ENCODE data around the gene SNRNP40. TPM values are rescaled to one million over a fixed set of nuclear protein-coding genes. Genes with fewer than 3 reads are reported as not detected.

SNRNP40 gene
- polyA plus RNA-seq, 1 of the 3 experiments (the other 2 are of a cell fraction), result 46.7 TPM

- Histone ChIP-seq H3K27ac (ENCODE audit: low read depth in 2 of 2, low read length in 1 of 2) (no peak overlapping the region), H3K27me3 (ENCODE audit: insufficient read depth) (no peaks in the 10 kb centered on the region), H3K9me3 (no peaks in the 10 kb centered on the region), H3K9ac (no peak overlapping the region), H2AFZ (ENCODE audit: low read depth) (no peak overlapping the region), H3K4me1 (ENCODE audit: control insufficient read depth in 1 of 2, insufficient read depth in 2 of 2, low read depth in 1 of 2, low read length in 1 of 2) (no peaks in the 10 kb centered on the region), H3K36me3 (replicated peaks in 1 of 2; ENCODE audit: control insufficient read depth in 1 of 2, insufficient read depth in 2 of 2, low read length in 1 of 2) (peaks cover 8 to 18% of the 10 kb centered on the region in 2 experiments), H3K79me2 (ENCODE audit: insufficient read depth) (no peaks in the 10 kb centered on the region), H3K9me2 (no peaks in the 10 kb centered on the region), H3K4me3 (ENCODE audit: low read depth in 2 of 2, low read length in 1 of 2) (no peak overlapping the region), H3K4me2 (no peak overlapping the region), H4K20me1 (ENCODE audit: insufficient read depth) (no peaks in the 10 kb centered on the region), H3F3A (replicated peaks; ENCODE audit: insufficient read depth) (no peaks in the 10 kb centered on the region)
- DNase-seq, result no peak
- no peak for TF ChIP-seq IRF3 (IDR thresholded peaks at IDR 0.05; ENCODE audit: low read depth, low read length)
- no peak for TF ChIP-seq RXRA (IDR thresholded peaks at IDR 0.05; ENCODE audit: borderline replicate concordance, low read depth)
- TF ChIP-seq FOSL2 (IDR thresholded peaks at IDR 0.05; ENCODE audit: borderline replicate concordance, low read depth), result no peak
- no peak for TF ChIP-seq MEF2A (IDR thresholded peaks at IDR 0.05; ENCODE audit: borderline replicate concordance, low read depth)
- WGBS (ENCODE audit: low lambda C conversion rate), result 95% methylated on average over 3 of the region's 3 CpGs
- ChIA-PET POLR2A (no interaction called here), CTCF (interaction anchor here (0.9 to 7.2 kb wide), 3 partner anchors 9 to 224 kb away, joined by 3 to 112 read pairs (median 4); no protein-coding TSS in a partner anchor)
Measured at GRCh38 chr1:31324992-31325391, 28.4 kb upstream of the SNRNP40 start.

- Histone ChIP-seq H3K4me1 (ENCODE audit: control insufficient read depth in 1 of 2, insufficient read depth in 2 of 2, low read depth in 1 of 2, low read length in 1 of 2) (no peaks in the 10 kb centered on the region), H3K36me3 (replicated peaks in 1 of 2; ENCODE audit: control insufficient read depth in 1 of 2, insufficient read depth in 2 of 2, low read length in 1 of 2) (peaks cover 15 to 20% of the 10 kb centered on the region in 2 experiments), H2AFZ (ENCODE audit: low read depth) (no peak overlapping the region), H3F3A (replicated peaks; ENCODE audit: insufficient read depth) (no peaks in the 10 kb centered on the region), H3K4me3 (ENCODE audit: low read depth in 2 of 2, low read length in 1 of 2) (no peak overlapping the region), H3K79me2 (ENCODE audit: insufficient read depth) (no peaks in the 10 kb centered on the region), H4K20me1 (ENCODE audit: insufficient read depth) (no peaks in the 10 kb centered on the region), H3K9ac (no peak overlapping the region), H3K9me3 (no peaks in the 10 kb centered on the region), H3K27me3 (ENCODE audit: insufficient read depth) (no peaks in the 10 kb centered on the region), H3K9me2 (no peaks in the 10 kb centered on the region), H3K4me2 (no peak overlapping the region), H3K27ac (ENCODE audit: low read depth in 2 of 2, low read length in 1 of 2) (no peak overlapping the region)
- CTCF ChIA-PET, result interaction anchor here (7.2 kb wide), 1 partner anchor 141 kb away, joined by 112 read pairs; no protein-coding TSS in a partner anchor
- TF ChIP-seq FOXM1 (IDR thresholded peaks at IDR 0.05; ENCODE audit: low read depth), result no peak
- TF ChIP-seq IRF3 (IDR thresholded peaks at IDR 0.05; ENCODE audit: low read depth, low read length), result no peak
- TF ChIP-seq MAX (IDR thresholded peaks at IDR 0.05; ENCODE audit: low read depth), result no peak
- TF ChIP-seq TEAD4 (IDR thresholded peaks at IDR 0.05; ENCODE audit: borderline replicate concordance, insufficient read depth), result no peak
- TF ChIP-seq POLR2AphosphoS5 (IDR thresholded peaks at IDR 0.05; ENCODE audit: low read depth, low read length), result no peak
- no peak for TF ChIP-seq USF1 (IDR thresholded peaks at IDR 0.05; ENCODE audit: borderline replicate concordance, low read depth)
- TF ChIP-seq MEF2A (IDR thresholded peaks at IDR 0.05; ENCODE audit: borderline replicate concordance, low read depth), result no peak
- TF ChIP-seq CHD2 (IDR thresholded peaks at IDR 0.05; ENCODE audit: low read length, partially characterized antibody), result no peak
- TF ChIP-seq JUND (IDR thresholded peaks at IDR 0.05), result no peak
- no peak for TF ChIP-seq CTCF (IDR thresholded peaks at IDR 0.05)
- TF ChIP-seq RCOR1 (IDR thresholded peaks at IDR 0.05; ENCODE audit: low read length), result no peak
- no peak for TF ChIP-seq NFIC (IDR thresholded peaks at IDR 0.05; ENCODE audit: borderline replicate concordance)
- TF ChIP-seq GABPA (IDR thresholded peaks at IDR 0.05; ENCODE audit: low read depth), result no peak
- TF ChIP-seq SMC3 (IDR thresholded peaks at IDR 0.05; ENCODE audit: low read depth, low read length), result no peak
- no peak for TF ChIP-seq PBX3 (IDR thresholded peaks at IDR 0.05)
- TF ChIP-seq REST (IDR thresholded peaks at IDR 0.05; ENCODE audit: low read depth, low read length), result no peak
- POLR2A ChIA-PET, result no interaction called here
- WGBS (ENCODE audit: low lambda C conversion rate), result 70% methylated on average over 2 of the region's 4 CpGs
- no peak for DNase-seq
Measured at GRCh38 chr1:31324093-31324492, 27.5 kb upstream of the SNRNP40 start.
